Activated T-cell treated with anti-CD3 and anti-CD28 coated beads, Interleukin-2, amount 50 U/mL, for 24 hours (primary cell): ENCODE data around the gene ZFP69.
"Not testable (repeated sequence)": the region's sequence is repeated elsewhere in the genome, so short reads cannot be mapped to it uniquely, and the experiment has no call there.

ENCODE experiments used
- DNase-seq: peaks from one replicate; pipeline ENCODE4 v3.0.0-alpha.2; 2020
- H3K27ac Mint-ChIP-seq: 2 replicates; pipeline ENCODE4 v1.8.0; 2020; ENCODE audit warnings: mild to moderate bottlenecking, mixed read lengths
- H3K27me3 Mint-ChIP-seq: 2 replicates; pipeline ENCODE4 v1.8.0; 2020; ENCODE audit warnings: mixed read lengths
- H3K36me3 Mint-ChIP-seq: 2 replicates; pipeline ENCODE4 v1.8.0; 2020; ENCODE audit warnings: low read depth, mixed read lengths
- H3K4me1 Mint-ChIP-seq: 2 replicates; pipeline ENCODE4 v1.8.0; 2020; ENCODE audit warnings: low read depth, mixed read lengths
- H3K4me3 Mint-ChIP-seq: 2 replicates; pipeline ENCODE4 v1.8.0; 2020; ENCODE audit warnings: mild to moderate bottlenecking, moderate library complexity, mixed read lengths
- H3K9me3 Mint-ChIP-seq: 2 replicates; pipeline ENCODE4 v1.8.0; 2020; ENCODE audit warnings: mixed read lengths

ZFP69 gene

GRCh38 chr1:40475268-40475667 is 1.8 kb upstream of the ZFP69 start:
- no peak overlapping the region for H3K27ac Mint-ChIP-seq
- H3K4me3 Mint-ChIP-seq: no peak overlapping the region
- H3K4me1 Mint-ChIP-seq: peaks cover 25% of the 10 kb centered on the region
- DNase-seq: no peak
- peaks cover 43% of the 10 kb centered on the region for H3K36me3 Mint-ChIP-seq
- H3K9me3 Mint-ChIP-seq: peaks cover 53% of the 10 kb centered on the region
- no peaks in the 10 kb centered on the region for H3K27me3 Mint-ChIP-seq

GRCh38 chr1:40477678-40478053 is 576 bp downstream of the ZFP69 start:
- no peak for DNase-seq
- peaks cover 47% of the 10 kb centered on the region for H3K9me3 Mint-ChIP-seq

GRCh38 chr1:40478276-40478675 is 1.2 kb downstream of the ZFP69 start:
- H3K9me3 Mint-ChIP-seq: peaks cover 46% of the 10 kb centered on the region

More at GRCh38 chr1:40477678-40478053, 576 bp downstream of the ZFP69 start:
- peak overlapping the region; percentile 81 for H3K27ac Mint-ChIP-seq
- H3K4me3 Mint-ChIP-seq: peak overlapping the region; percentile 78
- peaks cover 59% of the 10 kb centered on the region for H3K36me3 Mint-ChIP-seq
- H3K27me3 Mint-ChIP-seq: no peaks in the 10 kb centered on the region
- peaks cover 26% of the 10 kb centered on the region for H3K4me1 Mint-ChIP-seq

GRCh38 chr1:40479156-40479555 is 2.1 kb downstream of the ZFP69 start:
- Mint-ChIP-seq H3K27me3 (no peaks in the 10 kb centered on the region), H3K4me3 (no peak overlapping the region), H3K36me3 (peaks cover 73% of the 10 kb centered on the region), H3K9me3 (peaks cover 42% of the 10 kb centered on the region), H3K4me1 (peaks cover 26% of the 10 kb centered on the region), H3K27ac (no peak overlapping the region)
- no peak for DNase-seq

More at GRCh38 chr1:40478276-40478675, 1.2 kb downstream of the ZFP69 start:
- Mint-ChIP-seq H3K4me1 (peaks cover 26% of the 10 kb centered on the region), H3K36me3 (peaks cover 65% of the 10 kb centered on the region), H3K27ac (peak overlapping the region; percentile 81), H3K27me3 (no peaks in the 10 kb centered on the region), H3K4me3 (peak overlapping the region; percentile 78)
- DNase-seq: no peak

GRCh38 chr1:40495315-40495903 is 18.3 kb downstream of the ZFP69 start:
- Mint-ChIP-seq H3K27me3 (no peaks in the 10 kb centered on the region), H3K4me1 (peaks cover 5% of the 10 kb centered on the region), H3K27ac (no peak overlapping the region), H3K4me3 (no peak overlapping the region), H3K9me3 (peaks cover 60% of the 10 kb centered on the region), H3K36me3 (peaks cover 86% of the 10 kb centered on the region)
- DNase-seq: no peak

- H3K9me3 Mint-ChIP-seq: peaks cover 59% of the 10 kb centered on the region
These were observed 25.6 kb downstream of the ZFP69 start for GRCh38 chr1:40502651-40503050.

GRCh38 chr1:40507973-40508372 is 30.9 kb downstream of the ZFP69 start:
- Mint-ChIP-seq H3K27me3 (no peaks in the 10 kb centered on the region), H3K36me3 (peaks cover 86% of the 10 kb centered on the region), H3K9me3 (peaks cover 48% of the 10 kb centered on the region), H3K27ac (peak overlapping the region; percentile 91), H3K4me3 (peak overlapping the region; percentile 88), H3K4me1 (peaks cover 12% of the 10 kb centered on the region)
- no peak for DNase-seq

More at GRCh38 chr1:40502651-40503050, 25.6 kb downstream of the ZFP69 start:
- H3K27ac Mint-ChIP-seq, H3K27me3 Mint-ChIP-seq, DNase-seq, H3K4me1 Mint-ChIP-seq, H3K4me3 Mint-ChIP-seq: not testable (repeated sequence)
- H3K36me3 Mint-ChIP-seq: peaks cover 83% of the 10 kb centered on the region

GRCh38 chr1:40508375-40509341 is 31.6 kb downstream of the ZFP69 start, which contains the start of gene EXO5:
TSS of gene EXO5 (plus strand) at chr1:40508767. CDS start at chr1:40514545, 5,778 bp downstream.
- peak; percentile 91 for DNase-seq
- Mint-ChIP-seq H3K27me3 (no peaks in the 10 kb centered on the region), H3K27ac (peak within 1 kb of the TSS; percentile 91), H3K4me1 (peaks cover 12% of the 10 kb centered on the region), H3K36me3 (peaks cover 82% of the 10 kb centered on the region), H3K4me3 (peak within 1 kb of the TSS; percentile 88), H3K9me3 (peaks cover 44% of the 10 kb centered on the region)

- no peaks in the 10 kb centered on the region for H3K27me3 Mint-ChIP-seq
- H3K9me3 Mint-ChIP-seq: peaks cover 50% of the 10 kb centered on the region
- no peak overlapping the region for H3K4me3 Mint-ChIP-seq
- H3K4me1 Mint-ChIP-seq: no peaks in the 10 kb centered on the region
- no peak overlapping the region for H3K27ac Mint-ChIP-seq
- no peak for DNase-seq
- H3K36me3 Mint-ChIP-seq: peaks cover 33% of the 10 kb centered on the region
These were observed 42.4 kb downstream of the ZFP69 start for GRCh38 chr1:40519517-40519916.

- Mint-ChIP-seq H3K27me3 (peaks cover 11% of the 10 kb centered on the region), H3K9me3 (peaks cover 15% of the 10 kb centered on the region), H3K4me3 (peak overlapping the region; percentile 96), H3K36me3 (peaks cover 29% of the 10 kb centered on the region), H3K4me1 (peaks cover 24% of the 10 kb centered on the region), H3K27ac (peak overlapping the region; percentile 96)
- no peak for DNase-seq
These were observed 53.8 kb downstream of the ZFP69 start for GRCh38 chr1:40530735-40531380.

GRCh38 chr1:40531381-40532061 is 54.4 kb downstream of the ZFP69 start, which contains the start of gene ZNF684:
TSS of gene ZNF684 (plus strand) at chr1:40531637. CDS start at chr1:40533167, 1,530 bp downstream.
- peak; percentile 84 for DNase-seq
- Mint-ChIP-seq H3K4me1 (peaks cover 24% of the 10 kb centered on the region), H3K9me3 (peaks cover 11% of the 10 kb centered on the region), H3K36me3 (peaks cover 30% of the 10 kb centered on the region), H3K4me3 (peak within 1 kb of the TSS; percentile 96), H3K27me3 (peaks cover 11% of the 10 kb centered on the region), H3K27ac (peak within 1 kb of the TSS; percentile 96)

GRCh38 chr1:40532062-40532389 is 54.9 kb downstream of the ZFP69 start:
- Mint-ChIP-seq H3K27ac (peak overlapping the region; percentile 96), H3K36me3 (peaks cover 33% of the 10 kb centered on the region), H3K9me3 (peaks cover 11% of the 10 kb centered on the region), H3K4me1 (peaks cover 24% of the 10 kb centered on the region), H3K4me3 (peak overlapping the region; percentile 96), H3K27me3 (peaks cover 10% of the 10 kb centered on the region)
- no peak for DNase-seq

- Mint-ChIP-seq H3K27ac (no peak overlapping the region), H3K4me3 (peak overlapping the region; percentile 96), H3K9me3 (peaks cover 11% of the 10 kb centered on the region), H3K36me3 (peaks cover 39% of the 10 kb centered on the region), H3K4me1 (peaks cover 24% of the 10 kb centered on the region), H3K27me3 (peaks cover 7% of the 10 kb centered on the region)
- DNase-seq: no peak
These were observed 55.8 kb downstream of the ZFP69 start for GRCh38 chr1:40532844-40533424.

- peaks cover 49% of the 10 kb centered on the region for H3K36me3 Mint-ChIP-seq
- no peak for DNase-seq
- H3K4me1 Mint-ChIP-seq: peaks cover 24% of the 10 kb centered on the region
- H3K4me3 Mint-ChIP-seq: no peak overlapping the region
- H3K27me3 Mint-ChIP-seq: no peaks in the 10 kb centered on the region
- H3K9me3 Mint-ChIP-seq: peaks cover 8% of the 10 kb centered on the region
- no peak overlapping the region for H3K27ac Mint-ChIP-seq
These were observed 57.5 kb downstream of the ZFP69 start for GRCh38 chr1:40534589-40534988.
